Activated T-cell treated with anti-CD3 and anti-CD28 coated beads, Interleukin-2, amount 50 U/mL, for 48 hours (primary cell): ENCODE data around the gene SLC35B2.
"Not testable (repeated sequence)": the region's sequence is repeated elsewhere in the genome, so short reads cannot be mapped to it uniquely, and the experiment has no call there.

Experiments used
- DNase-seq, 2 experiments: peaks; one replicate each; pipeline ENCODE4 v3.0.0-alpha.2; 2020

Gene SLC35B2

DNA sequence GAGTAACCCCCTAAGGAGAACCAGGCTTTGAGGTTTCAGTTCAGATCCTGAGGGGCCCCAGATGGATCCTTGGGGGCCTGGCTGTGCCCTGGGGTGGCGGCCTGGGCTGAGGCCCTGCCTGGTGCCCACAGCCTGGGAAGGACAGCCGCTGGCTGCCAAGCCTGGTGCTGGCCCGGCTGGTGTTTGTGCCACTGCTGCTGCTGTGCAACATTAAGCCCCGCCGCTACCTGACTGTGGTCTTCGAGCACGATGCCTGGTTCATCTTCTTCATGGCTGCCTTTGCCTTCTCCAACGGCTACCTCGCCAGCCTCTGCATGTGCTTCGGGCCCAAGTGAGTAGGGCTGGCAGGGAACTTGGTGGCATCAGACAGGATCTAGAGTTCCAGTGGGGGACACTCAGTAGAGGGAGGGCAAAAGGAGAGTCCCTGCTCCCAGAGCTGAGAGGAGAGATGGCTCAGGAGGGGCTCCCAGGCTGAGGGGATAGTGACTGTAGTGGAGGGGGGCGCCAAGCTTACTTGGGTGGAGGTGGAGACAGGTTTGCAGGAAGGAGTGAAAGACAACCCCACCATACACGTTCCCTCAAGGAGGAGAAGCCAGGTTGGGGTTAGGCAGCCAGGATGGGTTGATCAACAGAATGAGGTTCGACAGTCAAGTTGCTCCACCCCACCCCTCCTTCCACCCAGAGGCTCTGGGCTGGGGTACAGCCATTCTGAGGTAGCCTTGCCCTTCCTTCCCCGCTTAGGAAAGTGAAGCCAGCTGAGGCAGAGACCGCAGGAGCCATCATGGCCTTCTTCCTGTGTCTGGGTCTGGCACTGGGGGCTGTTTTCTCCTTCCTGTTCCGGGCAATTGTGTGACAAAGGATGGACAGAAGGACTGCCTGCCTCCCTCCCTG lies 24.4 kb downstream of the SLC35B2 start:
- no peak for DNase-seq

DNA sequence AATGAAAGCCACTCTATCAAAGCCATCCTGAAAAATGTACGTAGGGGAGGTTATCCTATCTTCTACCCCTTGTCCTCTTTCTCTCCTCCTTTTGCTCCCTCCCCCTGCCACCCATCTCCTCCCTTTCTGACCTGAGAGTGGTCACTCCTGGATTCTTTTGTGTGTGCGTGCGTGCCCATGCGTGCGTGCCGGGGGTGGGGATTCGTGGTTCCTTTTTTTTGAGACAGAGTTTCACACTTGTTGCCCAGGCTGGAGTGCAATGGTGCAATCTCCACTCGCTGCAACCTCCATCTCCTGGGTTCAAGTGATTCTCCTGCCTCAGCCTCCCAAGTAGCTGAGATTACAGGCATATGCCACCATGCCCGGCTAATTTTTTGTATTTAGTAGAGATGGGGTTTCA lies 25.9 kb downstream of the SLC35B2 start:
- not testable (repeated sequence) for DNase-seq

DNA sequence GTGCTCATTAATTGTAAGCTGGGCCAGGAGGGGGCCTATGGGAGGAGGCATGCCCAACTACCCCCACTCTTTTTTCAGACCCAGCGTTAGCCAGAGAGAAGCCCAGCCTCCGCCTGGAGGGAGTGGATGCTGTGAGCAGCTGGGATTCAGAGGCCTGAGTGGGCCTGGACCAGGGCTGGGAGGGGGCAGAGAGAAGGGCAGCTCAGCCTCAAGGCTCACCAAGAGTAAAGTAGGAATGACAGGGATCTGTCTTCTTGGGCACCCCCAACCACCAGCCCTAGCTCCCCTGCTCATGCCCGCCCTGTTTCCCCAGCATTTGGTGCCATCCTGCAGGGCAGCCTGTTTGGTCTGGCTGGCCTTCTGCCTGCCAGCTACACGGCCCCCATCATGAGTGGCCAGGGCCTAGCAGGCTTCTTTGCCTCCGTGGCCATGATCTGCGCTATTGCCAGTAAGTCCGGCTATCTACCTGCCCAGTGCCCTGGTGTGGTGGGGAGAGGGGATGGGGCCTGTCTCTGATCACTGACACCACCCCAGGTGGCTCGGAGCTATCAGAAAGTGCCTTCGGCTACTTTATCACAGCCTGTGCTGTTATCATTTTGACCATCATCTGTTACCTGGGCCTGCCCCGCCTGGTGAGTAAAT lies 27.2 kb downstream of the SLC35B2 start:
- peak in 1 of 2 experiments; percentile 11 for DNase-seq

DNA sequence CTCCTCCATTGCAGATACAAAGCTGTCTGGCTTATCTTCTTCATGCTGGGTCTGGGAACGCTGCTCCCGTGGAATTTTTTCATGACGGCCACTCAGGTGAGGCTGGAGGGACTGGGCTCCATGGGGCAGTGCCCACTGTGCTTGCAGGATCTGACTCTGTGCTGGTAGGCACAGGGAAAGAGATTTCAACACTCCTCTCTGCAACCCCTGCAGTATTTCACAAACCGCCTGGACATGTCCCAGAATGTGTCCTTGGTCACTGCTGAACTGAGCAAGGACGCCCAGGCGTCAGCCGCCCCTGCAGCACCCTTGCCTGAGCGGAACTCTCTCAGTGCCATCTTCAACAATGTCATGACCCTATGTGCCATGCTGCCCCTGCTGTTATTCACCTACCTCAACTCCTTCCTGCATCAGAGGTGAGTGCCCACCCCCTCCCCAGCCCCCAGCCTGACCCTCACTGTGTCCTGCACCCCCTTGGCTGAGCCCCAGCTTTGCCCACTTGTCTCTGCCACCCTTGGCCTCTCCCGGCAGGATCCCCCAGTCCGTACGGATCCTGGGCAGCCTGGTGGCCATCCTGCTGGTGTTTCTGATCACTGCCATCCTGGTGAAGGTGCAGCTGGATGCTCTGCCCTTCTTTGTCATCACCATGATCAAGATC lies 27.8 kb downstream of the SLC35B2 start:
- no peak for DNase-seq

DNA sequence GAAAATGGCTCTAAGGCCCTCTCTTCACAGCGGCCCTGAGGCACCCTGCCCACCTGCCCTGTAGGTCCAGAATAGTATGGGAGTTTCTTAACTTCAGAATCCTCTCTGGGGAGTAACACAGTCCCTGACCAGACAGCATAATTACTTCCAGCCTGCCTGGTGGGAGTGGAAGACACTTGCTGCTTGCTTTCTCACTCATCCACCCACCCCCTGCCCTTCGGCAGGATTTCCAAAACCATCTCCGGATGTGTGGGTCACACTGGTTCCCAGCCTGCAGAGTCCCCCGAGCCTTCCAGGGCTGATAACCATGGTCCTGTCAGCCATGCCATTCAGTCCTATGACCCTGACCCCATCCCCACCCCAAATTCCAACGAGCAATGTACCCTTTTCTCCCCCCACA lies 28.5 kb downstream of the SLC35B2 start:
- DNase-seq = peak in 1 of 2 experiments; percentile 11

DNA sequence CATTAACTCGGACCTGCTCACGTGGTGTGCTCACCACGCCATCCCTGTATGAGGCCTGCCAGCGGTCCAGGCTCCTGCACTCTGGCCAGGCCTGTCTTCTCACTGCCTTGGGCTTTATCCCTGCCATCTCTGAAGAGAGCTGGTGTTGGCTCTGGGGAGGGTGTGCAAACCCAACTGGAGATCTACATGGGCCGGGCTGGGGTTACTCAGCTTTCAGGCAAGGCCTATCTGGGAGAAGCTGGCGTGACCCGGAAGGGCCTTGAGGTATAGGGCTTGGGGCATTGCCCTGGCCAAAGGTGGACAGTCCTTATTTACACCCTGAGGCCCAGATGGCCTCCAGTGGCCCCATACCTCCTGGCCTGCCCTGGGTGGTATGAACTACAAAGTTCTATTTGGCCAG lies 28.9 kb downstream of the SLC35B2 start:
- peak in 1 of 2 experiments; percentile 16 for DNase-seq

DNA sequence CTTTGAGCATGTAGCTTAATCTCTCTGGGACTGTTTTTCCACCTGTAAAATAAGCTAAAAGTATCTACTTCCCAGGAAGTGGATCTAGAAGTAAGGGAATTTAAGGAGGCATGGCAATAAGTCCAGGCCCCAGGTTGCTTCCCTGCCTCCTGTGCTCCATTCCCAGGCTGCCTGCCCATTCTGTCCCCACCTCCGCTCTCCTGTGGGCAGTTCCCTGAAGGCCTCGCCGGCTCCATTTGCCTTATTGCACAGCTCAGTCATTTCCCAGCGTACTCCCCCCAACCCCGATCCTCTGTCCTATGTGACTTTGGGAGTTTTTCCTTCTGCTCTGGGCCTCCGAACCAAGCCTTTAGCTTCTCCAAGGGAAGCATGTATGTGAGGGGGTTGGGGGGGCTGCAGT lies 29.3 kb downstream of the SLC35B2 start:
- no peak for DNase-seq

DNA sequence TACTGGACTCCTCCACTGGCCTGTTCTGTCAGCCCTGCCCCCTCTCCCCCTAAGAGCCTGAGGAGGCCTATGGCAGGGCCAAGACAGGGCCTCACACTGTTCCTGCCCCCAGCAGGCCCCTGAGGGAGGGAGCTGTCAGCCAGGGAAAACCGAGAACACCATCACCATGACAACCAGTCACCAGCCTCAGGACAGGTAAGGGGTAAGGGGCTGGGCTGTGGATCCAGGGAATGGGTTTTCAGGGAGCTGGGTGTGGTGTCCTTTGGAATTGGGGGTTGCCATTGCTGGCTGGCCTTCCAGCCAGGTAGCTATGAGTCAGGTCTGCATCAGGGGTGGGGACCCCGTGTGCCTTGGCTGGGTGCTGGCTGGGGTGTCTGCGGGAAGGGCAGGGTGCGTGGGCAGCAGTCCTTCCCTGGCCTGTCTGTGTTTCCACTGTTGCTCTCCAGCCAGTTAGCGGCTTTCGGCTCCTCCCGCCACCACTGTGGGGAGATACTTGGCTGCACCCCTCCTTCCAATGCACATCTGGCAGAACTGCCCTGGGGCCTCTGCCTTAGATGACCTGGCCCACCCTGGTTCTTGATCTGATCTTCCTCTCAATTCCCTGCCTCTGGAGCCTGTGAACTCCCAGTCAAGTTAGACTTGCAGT lies 30.1 kb downstream of the SLC35B2 start:
- DNase-seq = peak in 1 of 2 experiments; percentile 13

DNA sequence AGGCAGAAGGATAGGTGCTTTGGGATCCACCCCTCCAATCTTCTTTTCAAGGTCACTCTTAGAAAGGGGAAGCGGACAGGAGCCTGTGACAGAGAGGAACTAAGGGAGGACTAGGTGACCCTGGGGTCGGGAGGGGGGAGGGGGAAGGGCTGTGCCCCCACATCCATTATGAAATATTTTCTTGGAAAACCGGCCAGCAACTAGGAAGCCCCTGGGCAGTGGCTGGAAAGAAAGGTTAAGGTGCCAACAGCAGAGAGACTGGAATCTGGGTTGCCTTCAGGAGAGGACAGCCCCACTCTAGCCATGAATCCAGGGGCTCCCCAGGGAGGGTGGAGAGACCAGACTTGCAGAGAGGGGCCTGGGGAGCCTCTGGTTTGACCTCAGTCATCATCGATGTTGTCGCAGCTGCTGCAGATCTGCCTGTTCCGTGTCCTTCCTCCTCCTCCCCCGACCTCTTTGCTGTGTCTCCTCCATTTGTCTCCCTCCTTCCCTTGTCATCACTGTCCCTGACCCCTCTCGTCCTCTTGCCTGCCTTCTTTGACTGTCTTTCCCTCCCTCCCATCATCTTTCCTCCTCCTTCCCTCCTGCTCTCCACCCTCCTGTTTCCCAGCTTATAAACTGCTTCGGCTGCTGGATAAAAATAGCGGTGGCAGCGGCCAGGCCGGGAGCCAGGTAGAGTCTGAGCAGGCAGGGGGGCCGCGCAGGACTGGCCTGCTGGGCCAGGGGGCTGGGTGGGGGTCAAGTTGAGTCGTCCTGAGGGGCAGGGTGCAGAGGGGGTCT lies 30.8 kb downstream of the SLC35B2 start:
- no peak for DNase-seq

DNA sequence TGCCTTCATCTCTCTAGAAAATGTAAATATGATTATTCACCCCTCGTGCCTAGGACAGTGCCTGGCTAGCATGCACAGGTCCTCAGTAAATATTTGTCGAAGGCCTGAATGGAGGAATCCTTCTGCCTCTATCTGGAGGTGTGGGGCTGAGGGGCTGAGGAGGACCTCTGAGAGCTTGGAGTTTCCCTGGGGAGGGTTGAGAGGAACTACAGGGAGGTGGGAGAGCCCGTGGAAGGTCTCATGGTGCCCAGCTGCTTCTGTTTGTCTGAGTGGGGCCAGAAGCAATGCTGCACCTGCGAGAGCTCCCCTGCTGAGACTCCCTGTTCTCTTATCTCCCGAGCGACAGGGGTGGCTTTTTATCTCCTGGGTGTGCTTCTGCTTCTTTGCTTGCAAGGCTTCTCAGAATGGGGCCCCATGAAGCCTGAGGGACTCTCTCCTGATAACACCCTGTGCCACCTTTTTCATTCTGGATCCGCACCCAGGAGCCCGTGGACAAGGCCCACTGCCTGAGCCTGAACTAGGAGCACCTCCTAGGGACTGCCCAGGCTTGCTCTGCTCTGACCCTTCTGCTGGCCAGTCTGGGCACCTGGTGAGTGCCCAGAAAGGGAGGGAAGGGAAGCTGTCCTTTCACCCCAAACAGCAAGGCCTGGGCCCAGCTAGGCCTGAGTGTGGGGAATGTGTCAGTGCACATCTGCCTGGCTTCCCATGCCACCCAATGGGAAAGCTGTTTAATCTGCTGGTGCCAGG lies 31.6 kb downstream of the SLC35B2 start:
- no peak for DNase-seq

DNA sequence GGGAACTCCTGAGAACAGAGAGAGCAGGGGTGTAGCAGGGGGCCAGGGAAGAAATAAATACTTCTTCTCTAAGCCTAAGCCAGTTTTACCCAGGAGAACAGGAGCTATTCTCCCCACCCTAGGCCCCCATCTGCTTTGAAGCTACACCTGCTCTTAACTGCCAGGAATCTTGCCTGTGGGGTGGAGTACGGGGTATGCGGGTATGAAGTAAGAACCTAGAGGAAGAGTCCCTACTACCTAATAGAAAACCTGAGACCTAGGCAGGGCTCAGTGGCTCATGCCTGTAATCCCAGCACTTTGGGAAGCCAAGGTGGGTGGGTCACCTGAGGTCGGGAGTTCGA lies 32.4 kb downstream of the SLC35B2 start:
- no peak for DNase-seq

DNA sequence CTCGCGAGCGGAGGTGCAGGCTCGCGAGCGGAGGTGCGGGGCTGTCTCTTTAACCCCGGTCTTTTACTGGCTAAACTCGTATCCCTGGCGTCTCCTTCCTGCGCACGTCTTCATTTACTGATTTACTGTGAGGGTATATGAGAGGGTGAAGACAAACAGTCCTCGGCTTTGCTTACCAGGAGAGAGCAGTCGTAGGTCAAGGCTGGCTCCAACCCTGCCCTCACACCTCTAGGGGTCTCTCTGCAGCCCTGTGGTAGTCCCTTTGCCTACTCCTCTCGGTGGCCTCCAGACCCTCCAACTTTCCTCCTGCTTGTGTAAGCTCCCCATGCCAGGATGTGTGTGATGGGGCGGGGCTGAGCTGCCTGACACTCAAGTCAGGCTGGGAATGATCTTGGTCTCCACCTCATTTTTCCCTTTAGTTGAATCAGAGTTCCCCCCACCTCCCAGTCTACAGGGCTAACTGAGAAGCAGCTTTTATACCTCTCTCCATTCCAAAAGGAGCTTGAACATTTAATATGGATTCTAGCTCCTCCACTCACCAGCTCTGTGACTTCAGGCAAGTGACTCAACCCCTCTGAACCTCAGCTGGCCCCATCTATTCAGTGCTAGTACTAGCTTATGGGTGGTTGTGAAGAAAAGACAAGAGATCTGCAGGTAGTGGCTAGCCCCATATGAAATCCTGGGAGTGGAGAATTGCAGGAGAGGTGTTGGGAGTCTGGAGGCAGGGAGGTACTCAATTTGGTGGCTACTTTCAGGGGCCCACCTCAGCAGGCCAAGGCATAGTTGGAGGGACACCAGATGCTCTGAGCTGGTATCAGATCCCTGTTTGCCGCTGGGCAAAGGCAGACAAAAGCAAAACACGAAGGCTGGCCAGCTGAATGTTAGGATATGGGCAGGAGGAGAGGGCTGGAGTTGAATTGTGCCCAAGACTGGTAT lies 33.0 kb downstream of the SLC35B2 start:
- peak; percentile 48 to 49 for DNase-seq

DNA sequence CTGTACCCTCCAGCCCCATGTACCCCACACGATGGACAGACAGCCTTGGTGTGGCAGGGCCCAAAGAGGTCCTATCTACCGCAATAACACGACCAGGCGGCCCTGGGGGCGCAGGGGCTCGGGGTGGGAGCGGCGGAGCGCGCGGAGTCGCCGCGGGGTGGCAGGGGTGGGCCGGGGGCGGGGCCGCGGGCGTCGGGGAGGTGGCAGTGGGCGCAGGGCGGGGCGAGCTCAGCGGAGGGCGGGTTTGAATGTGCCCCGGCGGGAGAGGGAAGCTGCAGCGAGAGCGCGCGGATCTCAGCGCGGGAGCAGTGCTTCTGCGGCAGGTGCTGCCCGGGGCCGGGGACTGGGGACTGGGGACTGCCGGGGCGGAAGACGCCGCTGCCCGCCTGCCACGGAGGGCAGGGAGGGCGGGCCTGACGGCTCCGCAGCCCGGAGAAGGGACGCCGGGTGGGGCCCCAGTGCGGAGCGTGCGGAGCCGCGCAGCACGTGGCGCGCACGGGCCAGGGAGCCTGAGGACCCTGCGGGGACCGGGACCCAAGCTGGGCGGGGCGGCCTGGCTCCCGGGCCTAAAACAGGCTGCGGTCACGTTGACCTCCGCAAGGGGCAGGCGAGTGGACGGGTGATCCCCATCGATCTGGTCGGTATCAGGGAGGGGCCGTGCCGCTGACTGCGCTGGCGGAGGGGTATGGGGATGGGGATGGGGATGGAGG lies 33.9 kb downstream of the SLC35B2 start, which contains the start of gene SLC29A1:
SLC29A1 (plus strand) TSS at position 277 of the 710 bp plus-strand sequence. CDS start 3,719 bp downstream, outside the sequence.
- peak; percentile 88 to 92 for DNase-seq

DNA sequence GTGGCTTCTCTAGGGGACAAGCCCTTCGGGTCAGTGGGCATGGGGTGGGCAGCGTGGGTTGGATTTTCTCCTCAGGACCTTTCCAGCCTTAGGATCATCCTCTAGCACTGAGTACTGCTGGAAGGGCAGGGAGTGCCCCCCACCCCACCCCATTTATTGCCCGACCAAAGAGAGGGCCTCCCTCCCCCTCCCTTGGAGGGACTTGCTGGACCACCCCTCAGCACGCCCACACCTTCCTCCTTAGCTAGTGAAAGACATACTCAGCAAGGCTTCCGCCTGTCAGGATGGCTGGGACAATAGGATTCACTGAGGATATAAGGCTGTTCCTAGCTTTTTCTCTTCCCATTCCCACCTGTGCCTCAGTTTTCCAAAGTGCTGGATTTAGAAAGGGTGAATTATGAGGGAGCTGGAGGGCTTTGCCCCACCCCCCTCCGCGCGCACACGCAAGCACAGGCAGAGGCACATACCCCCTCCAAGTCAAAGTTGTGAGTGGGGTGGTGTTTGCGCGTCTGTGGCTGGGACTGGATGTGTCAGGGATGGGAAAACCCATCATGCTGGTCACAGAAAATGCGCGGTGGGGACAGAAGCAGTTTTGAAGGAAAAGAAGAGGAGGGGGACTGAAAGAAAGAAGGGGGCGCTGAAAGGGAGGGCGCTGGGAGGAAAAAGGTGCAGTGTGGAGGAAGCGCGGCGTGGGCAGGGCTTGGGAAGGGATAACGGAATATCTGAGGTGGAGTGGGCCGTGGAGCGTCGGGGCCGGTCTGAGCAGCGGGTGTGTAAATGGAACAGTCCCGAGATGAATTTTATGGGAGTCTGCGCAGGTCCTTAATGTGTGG lies 34.6 kb downstream of the SLC35B2 start:
- DNase-seq = no peak

DNA sequence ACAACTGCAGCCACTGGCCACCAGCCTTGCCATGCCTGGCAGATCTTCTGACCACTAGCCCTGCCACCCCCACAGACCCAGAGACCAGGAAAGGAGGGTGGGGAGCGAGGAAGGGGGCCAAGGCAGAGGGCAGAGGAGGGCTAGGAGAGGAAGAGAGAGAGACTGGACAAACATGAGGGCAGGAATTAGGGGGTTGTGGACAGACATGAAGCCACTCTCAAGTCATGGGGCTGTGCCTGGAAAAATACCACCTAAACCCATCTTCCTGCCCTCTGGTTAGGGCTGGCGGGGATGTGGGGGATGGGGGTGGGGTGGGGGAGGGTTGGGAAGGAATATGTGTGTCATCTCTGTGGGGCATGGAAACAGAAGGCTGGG lies 35.4 kb downstream of the SLC35B2 start:
- no peak for DNase-seq

DNA sequence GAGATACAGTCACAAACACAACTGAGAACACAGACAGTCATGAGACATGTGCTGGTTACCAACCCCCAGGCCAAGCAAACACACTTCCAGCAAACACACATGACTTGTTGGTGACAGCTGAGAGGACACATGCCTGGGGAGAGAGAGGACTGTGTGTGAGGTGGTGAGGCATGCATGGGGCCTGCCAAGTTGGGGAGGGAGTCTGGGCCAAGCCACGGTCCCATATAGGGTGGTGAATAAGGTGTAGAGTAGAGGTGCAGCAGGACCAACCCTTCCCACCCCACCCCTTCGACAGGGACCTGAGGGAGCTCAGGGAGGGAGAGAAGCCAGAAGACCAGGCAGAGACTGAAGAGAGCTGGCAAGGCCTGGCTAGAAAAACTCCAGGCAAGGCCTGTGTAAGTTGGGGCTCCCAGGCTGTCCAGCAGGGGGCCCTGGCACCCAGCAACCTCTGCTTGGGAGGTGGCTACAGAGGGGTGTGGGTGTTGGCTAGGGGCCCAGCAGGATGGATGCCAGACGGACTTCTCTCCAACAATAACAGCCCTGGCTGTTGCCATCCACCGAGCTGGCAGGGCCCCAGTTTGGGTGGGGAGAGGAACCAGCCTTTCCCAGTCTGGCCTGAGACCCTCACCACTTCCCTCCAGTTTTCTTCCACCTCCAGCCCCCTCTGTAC lies 35.9 kb downstream of the SLC35B2 start:
- peak; percentile 84 to 86 for DNase-seq

DNA sequence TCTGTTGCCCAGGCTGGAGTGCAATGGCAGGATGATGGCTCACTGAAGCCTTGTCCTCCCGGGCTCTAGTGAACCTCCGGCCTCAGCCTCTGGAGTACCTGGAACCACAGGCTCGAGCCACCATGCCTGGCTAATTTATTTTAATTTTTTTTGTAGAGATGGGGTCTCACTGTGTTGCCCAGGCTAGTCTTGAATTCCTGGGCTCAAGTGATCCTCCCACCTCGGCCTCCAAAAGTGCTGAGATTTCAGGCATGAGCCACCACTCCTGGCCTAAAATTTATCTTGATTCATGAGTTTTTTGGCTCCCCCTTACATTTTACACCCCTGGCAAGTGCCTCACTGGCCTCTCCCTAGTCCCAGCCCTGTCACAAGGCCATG lies 36.4 kb downstream of the SLC35B2 start:
- DNase-seq = no peak
